ENCODE measurements around the gene KCNC3.
A peak's percentile ranks its signal among the peaks of the same experiment; 100 is the strongest.

The KCNC3 gene

DNA sequence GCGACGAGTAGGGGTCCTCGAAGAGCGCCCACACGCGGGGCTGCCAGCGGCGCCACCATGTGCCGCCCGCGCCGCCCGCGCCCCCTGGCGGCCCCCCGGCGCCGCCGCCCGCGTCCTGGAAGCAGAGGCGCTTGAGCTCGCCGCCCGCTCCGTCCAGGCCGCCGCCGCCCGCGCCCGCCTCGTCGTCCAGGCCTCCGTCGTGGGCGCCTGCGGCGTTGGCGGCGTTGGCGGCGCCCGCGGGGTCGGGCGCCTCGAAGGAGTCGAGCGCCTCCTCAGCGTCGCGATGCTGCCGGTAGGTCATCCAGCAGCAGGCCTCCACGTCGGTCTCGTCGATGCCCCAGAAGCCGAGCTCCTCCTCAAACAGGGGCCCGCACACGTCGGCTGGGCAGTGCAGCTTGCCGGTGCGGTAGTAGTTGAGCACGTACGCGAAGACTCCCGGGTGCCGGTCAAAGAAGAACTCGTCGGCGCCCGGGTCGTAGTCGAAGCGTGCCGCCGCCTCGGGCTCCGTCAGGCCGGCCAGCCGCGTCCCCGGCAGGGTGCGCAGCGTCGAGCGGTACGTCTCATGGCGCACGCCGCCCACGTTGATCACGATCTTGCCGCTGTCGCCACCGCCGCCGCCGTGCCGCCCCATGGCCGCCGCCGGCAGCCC, 829 bp downstream of the KCNC3 start:
- POLR2A ChIA-PET = interaction anchor here (0.6 to 2.7 kb wide), 15 partner anchors 13 to 467 kb away, joined by 3 to 9 read pairs (median 5); partner anchors contain the start of genes JOSD2, MYH14 and NR1H2
- Histone ChIP-seq H3K27ac (ENCODE audit: extremely low read depth, low read depth, low read length) (peak overlapping the region; percentile 32; the same call in 1 of the 2 replicates), H3K9me3 (ENCODE audit: control insufficient read depth, insufficient read depth, low read depth, low read length) (no peaks in the 10 kb centered on the region), H3K36me3 (ENCODE audit: control insufficient read depth in 2 of 2, insufficient read depth in 1 of 2, low read length in 2 of 2) (peaks cover 0 to 4% of the 10 kb centered on the region in 2 experiments; a peak in 1 of 3 replicates), H3K4me3 (ENCODE audit: low read depth, low read length) (peak overlapping the region; percentile 25), H3K4me1 (ENCODE audit: control insufficient read depth, insufficient read depth, low read length) (peaks cover 13% of the 10 kb centered on the region)
- CTCF ChIA-PET = interaction anchor here (0.5 to 1.8 kb wide), 10 partner anchors 10 to 186 kb away, joined by 3 to 11 read pairs (median 4); no protein-coding TSS in a partner anchor
- TF ChIP-seq ZNF302 (tag by site-specific recombination; IDR thresholded peaks at IDR 0.05; ENCODE audit: low read depth) (no peak), ZNF785 (tag by site-specific recombination; IDR thresholded peaks at IDR 0.05) (no peak), YY2 (tag by site-specific recombination; IDR thresholded peaks at IDR 0.05) (0 out of 2 replicates have a peak, but pooled peaks have one; percentile 18), EGR2 (tag by site-specific recombination; IDR thresholded peaks at IDR 0.05; ENCODE audit: low read depth) (no peak), ZNF530 (tag by site-specific recombination; IDR thresholded peaks at IDR 0.05; ENCODE audit: low read depth) (no peak), ZNF560 (tag by site-specific recombination; IDR thresholded peaks at IDR 0.05; ENCODE audit: borderline replicate concordance) (peak; percentile 78), ZBTB26 (tag by site-specific recombination; optimal IDR thresholded peaks at IDR 0.05) (peak; percentile 59), MZF1 (tag by site-specific recombination; IDR thresholded peaks at IDR 0.05; ENCODE audit: borderline replicate concordance) (no peak), ZFP69B (tag by site-specific recombination; IDR thresholded peaks at IDR 0.05) (no peak), ZNF596 (tag by site-specific recombination; IDR thresholded peaks at IDR 0.05) (no peak), IKZF3 (tag by site-specific recombination; IDR thresholded peaks at IDR 0.05) (no peak), ZNF623 (tag by site-specific recombination; IDR thresholded peaks at IDR 0.05) (no peak), KLF1 (tag by site-specific recombination; IDR thresholded peaks at IDR 0.05) (no peak), ZNF266 (tag by site-specific recombination; IDR thresholded peaks at IDR 0.05; ENCODE audit: low read depth) (no peak), ZNF501 (tag by site-specific recombination; IDR thresholded peaks at IDR 0.05) (no peak), ZNF777 (tag by site-specific recombination; IDR thresholded peaks at IDR 0.05; ENCODE audit: borderline replicate concordance) (peak; percentile 95), ZFHX2 (tag by site-specific recombination; conservative IDR thresholded peaks at IDR 0.05) (peak; percentile 54; the same call in 1 of the 2 replicates), CTCF (tag by site-specific recombination; IDR thresholded peaks at IDR 0.05) (peak; percentile 59; the same call in 1 of the 2 replicates), GLIS1 (tag by site-specific recombination; IDR thresholded peaks at IDR 0.05) (no peak), ZBTB11 (tag by site-specific recombination; conservative IDR thresholded peaks at IDR 0.05; ENCODE audit: low read depth) (no peak), ZBTB49 (tag by site-specific recombination; IDR thresholded peaks at IDR 0.05; ENCODE audit: low read depth) (no peak), ZNF211 (tag by site-specific recombination; IDR thresholded peaks at IDR 0.05; ENCODE audit: low read depth) (no peak), ZNF626 (tag by site-specific recombination; IDR thresholded peaks at IDR 0.05) (no peak), ZXDB (tag by site-specific recombination; IDR thresholded peaks at IDR 0.05) (no peak)
- TF ChIP-seq, protein P1, sequence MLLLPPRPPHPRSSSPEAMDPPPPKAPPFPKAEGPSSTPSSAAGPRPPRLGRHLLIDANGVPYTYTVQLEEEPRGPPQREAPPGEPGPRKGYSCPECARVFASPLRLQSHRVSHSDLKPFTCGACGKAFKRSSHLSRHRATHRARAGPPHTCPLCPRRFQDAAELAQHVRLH (tag by site-specific recombination; IDR thresholded peaks at IDR 0.05) = no peak
- TF ChIP-seq, protein P2, sequence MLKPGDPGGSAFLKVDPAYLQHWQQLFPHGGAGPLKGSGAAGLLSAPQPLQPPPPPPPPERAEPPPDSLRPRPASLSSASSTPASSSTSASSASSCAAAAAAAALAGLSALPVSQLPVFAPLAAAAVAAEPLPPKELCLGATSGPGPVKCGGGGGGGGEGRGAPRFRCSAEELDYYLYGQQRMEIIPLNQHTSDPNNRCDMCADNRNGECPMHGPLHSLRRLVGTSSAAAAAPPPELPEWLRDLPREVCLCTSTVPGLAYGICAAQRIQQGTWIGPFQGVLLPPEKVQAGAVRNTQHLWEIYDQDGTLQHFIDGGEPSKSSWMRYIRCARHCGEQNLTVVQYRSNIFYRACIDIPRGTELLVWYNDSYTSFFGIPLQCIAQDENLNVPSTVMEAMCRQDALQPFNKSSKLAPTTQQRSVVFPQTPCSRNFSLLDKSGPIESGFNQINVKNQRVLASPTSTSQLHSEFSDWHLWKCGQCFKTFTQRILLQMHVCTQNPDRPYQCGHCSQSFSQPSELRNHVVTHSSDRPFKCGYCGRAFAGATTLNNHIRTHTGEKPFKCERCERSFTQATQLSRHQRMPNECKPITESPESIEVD (tag by site-specific recombination; IDR thresholded peaks at IDR 0.05) = no peak

Data from HEK293 (cell line).